ENCODE measurements around the gene EEFSEC.

Gene EEFSEC

GRCh38 chr3:128399221-128399915, 246.1 kb downstream of the EEFSEC start:
- Mint-ChIP-seq H3K4me1 (ENCODE audit: low read depth) (no peaks in the 10 kb centered on the region), H3K36me3 (ENCODE audit: low read depth) (no peaks in the 10 kb centered on the region), H3K27me3 (ENCODE audit: low read depth) (no peaks in the 10 kb centered on the region), H3K9me3 (no peaks in the 10 kb centered on the region), H3K27ac (no peak overlapping the region), H3K4me3 (no peak overlapping the region)

- no peaks in the 10 kb centered on the region for H3K27me3 Mint-ChIP-seq (ENCODE audit: low read depth)
- H3K4me1 Mint-ChIP-seq (ENCODE audit: low read depth), result no peaks in the 10 kb centered on the region
- H3K36me3 Mint-ChIP-seq (ENCODE audit: low read depth), result no peaks in the 10 kb centered on the region
- H3K27ac Mint-ChIP-seq, result no peak overlapping the region
- no peak overlapping the region for H3K4me3 Mint-ChIP-seq
- H3K9me3 Mint-ChIP-seq, result no peaks in the 10 kb centered on the region
Observed at GRCh38 chr3:128400671-128401070, 247.4 kb downstream of the EEFSEC start.

- H3K4me3 Mint-ChIP-seq, result no peak overlapping the region
- no peaks in the 10 kb centered on the region for H3K9me3 Mint-ChIP-seq
- H3K27me3 Mint-ChIP-seq (ENCODE audit: low read depth), result no peaks in the 10 kb centered on the region
- H3K36me3 Mint-ChIP-seq (ENCODE audit: low read depth), result no peaks in the 10 kb centered on the region
- H3K27ac Mint-ChIP-seq, result no peak overlapping the region
- H3K4me1 Mint-ChIP-seq (ENCODE audit: low read depth), result no peaks in the 10 kb centered on the region
Observed at GRCh38 chr3:128402319-128402718, 249.0 kb downstream of the EEFSEC start.

GRCh38 chr3:128402998-128403397, 249.7 kb downstream of the EEFSEC start:
- Mint-ChIP-seq H3K27ac (no peak overlapping the region), H3K27me3 (ENCODE audit: low read depth) (no peaks in the 10 kb centered on the region), H3K4me3 (no peak overlapping the region), H3K9me3 (no peaks in the 10 kb centered on the region), H3K36me3 (ENCODE audit: low read depth) (no peaks in the 10 kb centered on the region), H3K4me1 (ENCODE audit: low read depth) (no peaks in the 10 kb centered on the region)

GRCh38 chr3:128404276-128405068, 251.2 kb downstream of the EEFSEC start:
- Mint-ChIP-seq H3K4me1 (ENCODE audit: low read depth) (no peaks in the 10 kb centered on the region), H3K9me3 (no peaks in the 10 kb centered on the region)

GRCh38 chr3:128405554-128406277, 252.4 kb downstream of the EEFSEC start:
- H3K9me3 Mint-ChIP-seq, result no peaks in the 10 kb centered on the region
- no peak overlapping the region for H3K27ac Mint-ChIP-seq
- H3K4me1 Mint-ChIP-seq (ENCODE audit: low read depth), result no peaks in the 10 kb centered on the region
- H3K36me3 Mint-ChIP-seq (ENCODE audit: low read depth), result no peaks in the 10 kb centered on the region
- no peak overlapping the region for H3K4me3 Mint-ChIP-seq
- no peaks in the 10 kb centered on the region for H3K27me3 Mint-ChIP-seq (ENCODE audit: low read depth)

More at GRCh38 chr3:128404276-128405068, 251.2 kb downstream of the EEFSEC start:
- H3K4me3 Mint-ChIP-seq, result no peak overlapping the region
- H3K36me3 Mint-ChIP-seq (ENCODE audit: low read depth), result no peaks in the 10 kb centered on the region
- no peaks in the 10 kb centered on the region for H3K27me3 Mint-ChIP-seq (ENCODE audit: low read depth)
- no peak overlapping the region for H3K27ac Mint-ChIP-seq

GRCh38 chr3:128407247-128407646, 254.0 kb downstream of the EEFSEC start:
- H3K4me3 Mint-ChIP-seq, result no peak overlapping the region
- H3K27ac Mint-ChIP-seq, result no peak overlapping the region
- no peaks in the 10 kb centered on the region for H3K4me1 Mint-ChIP-seq (ENCODE audit: low read depth)
- no peaks in the 10 kb centered on the region for H3K9me3 Mint-ChIP-seq
- no peaks in the 10 kb centered on the region for H3K36me3 Mint-ChIP-seq (ENCODE audit: low read depth)
- H3K27me3 Mint-ChIP-seq (ENCODE audit: low read depth), result no peaks in the 10 kb centered on the region

GRCh38 chr3:128408012-128408692, 254.9 kb downstream of the EEFSEC start:
- Mint-ChIP-seq H3K27me3 (ENCODE audit: low read depth) (no peaks in the 10 kb centered on the region), H3K27ac (no peak overlapping the region), H3K36me3 (ENCODE audit: low read depth) (no peaks in the 10 kb centered on the region), H3K4me3 (no peak overlapping the region), H3K9me3 (no peaks in the 10 kb centered on the region), H3K4me1 (ENCODE audit: low read depth) (no peaks in the 10 kb centered on the region)

- Mint-ChIP-seq H3K36me3 (ENCODE audit: low read depth) (no peaks in the 10 kb centered on the region), H3K4me1 (ENCODE audit: low read depth) (no peaks in the 10 kb centered on the region), H3K27ac (no peak overlapping the region), H3K27me3 (ENCODE audit: low read depth) (no peaks in the 10 kb centered on the region), H3K9me3 (no peaks in the 10 kb centered on the region), H3K4me3 (no peak overlapping the region)
Observed at GRCh38 chr3:128408693-128409623, 255.7 kb downstream of the EEFSEC start.

- Mint-ChIP-seq H3K36me3 (ENCODE audit: low read depth) (no peaks in the 10 kb centered on the region), H3K9me3 (no peaks in the 10 kb centered on the region), H3K27me3 (ENCODE audit: low read depth) (no peaks in the 10 kb centered on the region), H3K4me1 (ENCODE audit: low read depth) (no peaks in the 10 kb centered on the region), H3K27ac (no peak overlapping the region), H3K4me3 (no peak overlapping the region)
Observed at GRCh38 chr3:128409624-128410581, 256.6 kb downstream of the EEFSEC start.

GRCh38 chr3:128410669-128411573, 257.6 kb downstream of the EEFSEC start:
- H3K4me1 Mint-ChIP-seq (ENCODE audit: low read depth), result no peaks in the 10 kb centered on the region
- H3K27ac Mint-ChIP-seq, result no peak overlapping the region
- no peaks in the 10 kb centered on the region for H3K9me3 Mint-ChIP-seq
- H3K27me3 Mint-ChIP-seq (ENCODE audit: low read depth), result no peaks in the 10 kb centered on the region
- H3K4me3 Mint-ChIP-seq, result no peak overlapping the region
- no peaks in the 10 kb centered on the region for H3K36me3 Mint-ChIP-seq (ENCODE audit: low read depth)

- H3K4me1 Mint-ChIP-seq (ENCODE audit: low read depth), result no peaks in the 10 kb centered on the region
- H3K27me3 Mint-ChIP-seq (ENCODE audit: low read depth), result no peaks in the 10 kb centered on the region
- no peak overlapping the region for H3K27ac Mint-ChIP-seq
- no peak overlapping the region for H3K4me3 Mint-ChIP-seq
- H3K36me3 Mint-ChIP-seq (ENCODE audit: low read depth), result no peaks in the 10 kb centered on the region
- H3K9me3 Mint-ChIP-seq, result no peaks in the 10 kb centered on the region
Observed at GRCh38 chr3:128411574-128412064, 258.3 kb downstream of the EEFSEC start.

All from T-helper 1 cell treated with Interleukin-12 subunit alpha and Interleukin-12 subunit beta and Interleukin-4 antibody, amounts not matched to agents 30 μg/mL and 1 μg/mL, for 36 hours (primary cell).